Cortex of kidney (tissue), 1 donor: ENCODE results near the gene ATP13A5.

ENCODE experiments used
- DNase-seq: peaks from one replicate; lab custom pipeline; 2025; lab: John Stamatoyannopoulos, UW

Gene ATP13A5

GRCh38 chr3:193253986-193254660 lies 124.4 kb downstream of the ATP13A5 start:
- no peak for DNase-seq

- DNase-seq: no peak
These were observed 128.1 kb downstream of the ATP13A5 start for GRCh38 chr3:193250492-193250891.

GRCh38 chr3:193248848-193249468 lies 129.6 kb downstream of the ATP13A5 start:
- no peak for DNase-seq

DNA sequence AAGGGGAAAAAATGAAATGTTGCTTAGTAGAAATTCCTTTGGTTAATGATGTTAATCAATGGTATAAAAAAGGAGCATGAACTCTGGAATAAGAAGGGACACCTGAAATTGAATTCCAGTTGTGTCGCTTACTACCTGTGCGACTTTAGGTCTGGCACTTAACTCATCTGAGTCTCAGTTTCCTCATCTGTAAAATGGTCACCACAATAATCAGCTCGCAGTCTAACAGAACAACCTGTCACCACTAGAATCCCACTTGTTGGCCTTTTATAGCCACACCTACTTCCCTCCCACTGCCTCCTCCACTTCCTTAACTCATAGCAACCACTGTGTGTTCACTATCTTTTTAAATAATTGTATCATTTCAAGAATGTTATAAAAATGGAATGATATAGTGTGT lies 135.0 kb downstream of the ATP13A5 start:
- no peak for DNase-seq

- no peak for DNase-seq
These were observed 136.8 kb downstream of the ATP13A5 start for GRCh38 chr3:193241716-193242115.

DNA sequence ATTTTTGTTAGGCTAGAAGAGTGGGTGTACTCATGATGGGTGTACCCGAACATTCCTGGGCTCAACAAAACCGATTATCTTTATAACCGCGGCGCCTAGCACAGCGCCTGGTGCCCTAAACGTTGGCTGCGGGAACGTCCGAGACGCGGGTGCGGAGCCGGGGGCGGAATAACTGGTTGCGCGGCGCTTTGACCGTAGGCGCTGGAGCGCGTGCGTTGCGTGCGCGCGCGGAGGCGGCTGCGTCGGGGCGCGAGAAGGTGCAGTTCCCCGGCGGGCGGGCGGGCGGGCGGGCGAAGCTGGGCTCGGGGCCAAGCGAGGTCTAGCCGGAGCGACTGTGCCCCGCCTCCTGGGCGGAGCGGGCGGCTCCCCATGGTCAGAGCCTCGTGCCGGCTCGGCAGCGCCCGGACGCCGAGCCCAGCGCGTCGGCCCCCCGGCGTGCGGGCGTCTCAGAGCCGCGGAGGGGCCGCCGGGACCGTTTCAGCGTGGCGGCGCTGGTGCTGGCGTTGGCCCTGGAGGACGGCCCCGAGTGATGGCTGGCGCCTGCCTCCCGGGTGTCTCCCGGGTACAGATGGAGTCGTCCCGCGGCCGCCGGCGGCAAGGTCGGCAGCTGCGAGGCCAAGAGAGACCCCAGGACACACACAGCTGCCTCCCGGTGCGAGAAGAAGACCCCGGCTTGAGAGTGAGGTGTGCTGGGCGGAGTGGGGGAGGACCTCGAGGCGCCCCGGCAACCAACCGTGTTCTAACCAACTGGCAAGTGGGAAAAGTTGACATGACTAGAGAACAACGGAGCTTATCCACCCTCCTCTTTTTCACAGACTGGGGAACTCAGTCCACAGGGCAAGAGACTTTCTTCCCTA lies 137.5 kb downstream of the ATP13A5 start, which contains the start of gene PLAAT1:
Gene PLAAT1 (plus strand): TSS at position 373 of the 857 bp plus-strand sequence. CDS start 14,429 bp downstream, outside the sequence.
- no peak for DNase-seq

- no peak for DNase-seq
These were observed 138.1 kb downstream of the ATP13A5 start for GRCh38 chr3:193240436-193240849.

DNA sequence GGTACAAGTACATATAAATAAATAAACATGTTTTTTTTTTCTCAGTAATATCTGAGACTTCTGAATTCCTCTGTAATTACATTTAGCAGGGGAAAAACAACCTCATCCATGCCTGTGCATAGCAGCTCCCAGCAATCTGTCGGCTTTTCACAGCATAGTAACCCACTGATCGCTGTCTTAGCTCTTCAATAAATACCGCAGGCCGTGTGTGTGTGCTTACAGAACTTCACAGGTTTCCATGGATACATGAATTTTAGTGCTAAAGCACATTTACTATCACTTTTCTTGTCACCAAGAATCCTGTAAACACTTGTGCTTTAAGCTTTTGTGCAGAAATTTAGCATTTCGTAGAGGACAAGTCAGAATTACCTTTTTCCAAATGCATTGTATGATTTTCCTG lies 141.5 kb downstream of the ATP13A5 start:
- DNase-seq: no peak

DNA sequence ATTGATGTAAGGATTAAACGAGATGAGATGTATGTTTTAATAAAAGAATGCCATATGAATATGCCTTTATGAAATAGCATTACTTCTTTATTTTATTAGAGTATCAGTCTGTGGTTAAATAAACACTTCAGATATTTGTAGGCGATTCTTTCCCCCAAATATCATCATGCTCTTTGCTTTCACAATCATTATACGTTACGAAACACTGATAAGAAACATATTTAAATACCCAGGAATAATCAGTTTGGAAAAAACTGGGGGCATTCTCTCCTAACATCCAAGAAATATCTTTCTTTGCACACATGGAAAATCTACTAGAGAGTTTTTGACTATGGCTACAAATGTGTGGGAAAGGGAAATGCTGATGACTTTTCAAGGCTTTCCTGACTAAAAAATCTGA lies 142.0 kb downstream of the ATP13A5 start:
- DNase-seq: no peak

GRCh38 chr3:193231201-193231600 lies 147.4 kb downstream of the ATP13A5 start:
- DNase-seq: no peak

- no peak for DNase-seq
These were observed 147.9 kb downstream of the ATP13A5 start for GRCh38 chr3:193230610-193231009.

GRCh38 chr3:193229851-193230420 lies 148.6 kb downstream of the ATP13A5 start:
- no peak for DNase-seq

DNA sequence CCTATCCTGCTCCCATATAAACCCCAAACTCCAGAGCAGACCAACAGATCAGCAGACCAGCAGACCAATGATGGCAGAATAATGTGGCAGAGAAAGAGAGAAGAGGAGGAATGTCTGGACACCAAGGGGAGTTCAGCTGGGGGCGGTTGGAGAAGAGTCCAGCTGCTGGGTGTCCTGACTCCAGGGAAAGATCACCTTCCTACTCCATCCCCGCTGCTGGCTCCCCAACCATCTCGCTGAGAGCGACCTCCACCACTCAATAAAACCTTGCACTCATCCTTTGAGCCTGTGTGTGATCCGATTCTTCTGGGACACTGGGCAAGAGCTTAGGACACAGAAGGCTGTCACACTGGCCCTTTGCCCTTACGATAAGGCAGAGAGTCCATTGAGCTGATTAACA lies 150.3 kb downstream of the ATP13A5 start:
- no peak for DNase-seq

- DNase-seq: no peak
These were observed 153.0 kb downstream of the ATP13A5 start for GRCh38 chr3:193225302-193226125.
